HEK293 (cell line): Measurements from ENCODE around the gene TTLL9.

Source experiments
- CTCF ChIA-PET: fragments of 350-600 bp; formaldehyde crosslinking; extraction: SDS; loops from one replicate; lab custom pipeline; 2021; ENCODE audit warnings: antibody characterized with exemption; lab: Yijun Ruan, JAX
- POLR2A ChIA-PET: fragments of 300-600 bp; formaldehyde crosslinking; extraction: SDS; loops from one replicate; lab custom pipeline; 2020; ENCODE audit warnings: antibody characterized with exemption, inconsistent platforms; lab: Yijun Ruan, JAX
- H3K27ac ChIP-seq: fragments of 200-500 bp; sonication (Bioruptor generic); 2 replicates; pipeline ENCODE4 v1.5.1; 2014; ENCODE audit warnings: low read depth, low read length, control low read depth, inconsistent platforms; ENCODE audit errors: extremely low read depth
- H3K36me3 ChIP-seq, 2 experiments: fragments of 200-500 bp in 1 of 2; sonication (Bioruptor generic) in 1 of 2; 1 replicate in 1 of 2; 2 replicates in 1 of 2; pipeline ENCODE4 v1.5.1; 2014 to 2017; ENCODE audit warnings: inconsistent platforms in 2 of 2, low read length in 2 of 2; ENCODE audit not compliant: control insufficient read depth in 2 of 2, insufficient read depth in 1 of 2
- H3K4me1 ChIP-seq: fragments of 200-500 bp; sonication (Bioruptor generic); 2 replicates; pipeline ENCODE4 v1.5.1; 2014; ENCODE audit warnings: mild to moderate bottlenecking, low read length, inconsistent platforms; ENCODE audit not compliant: control insufficient read depth, insufficient read depth
- H3K4me3 ChIP-seq: 2 replicates; pipeline ENCODE4 v1.5.1; 2011; ENCODE audit warnings: low read depth, mild to moderate bottlenecking, control low read depth, low read length, moderate library complexity
- H3K9me3 ChIP-seq: fragments of 200-500 bp; sonication (Bioruptor generic); 2 replicates; pipeline ENCODE4 v1.5.1; 2014; ENCODE audit warnings: low read depth, low read length, inconsistent platforms; ENCODE audit not compliant: control insufficient read depth, insufficient read depth
- BCL11A ChIP-seq: fragments of 450-650 bp; formaldehyde crosslinking; IDR thresholded peaks from 2 replicates; pipeline ENCODE4 v1.5.1; 2016; ENCODE audit warnings: low read depth, missing biosample characterization, missing genetic modification characterization
- EGR2 ChIP-seq: fragments of 450-650 bp; formaldehyde crosslinking; IDR thresholded peaks from 2 replicates; pipeline ENCODE4 v1.5.1; 2016; ENCODE audit warnings: low read depth, missing biosample characterization, missing genetic modification characterization
- KLF1 ChIP-seq: fragments of 450-650 bp; formaldehyde crosslinking; IDR thresholded peaks from 2 replicates; pipeline ENCODE4 v1.5.1; 2016; ENCODE audit warnings: missing biosample characterization, missing genetic modification characterization
- KLF16 ChIP-seq: fragments of 450-650 bp; formaldehyde crosslinking; IDR thresholded peaks from 2 replicates; pipeline ENCODE4 v1.5.1; 2017; ENCODE audit warnings: missing biosample characterization, missing genetic modification characterization
- KLF8 ChIP-seq: fragments of 450-650 bp; formaldehyde crosslinking; IDR thresholded peaks from 2 replicates; pipeline ENCODE4 v1.5.1; 2016; ENCODE audit warnings: missing biosample characterization, missing genetic modification characterization
- SP3 ChIP-seq: fragments of 450-650 bp; formaldehyde crosslinking; IDR thresholded peaks from 2 replicates; pipeline ENCODE4 v1.5.1; 2016; ENCODE audit warnings: missing biosample characterization, missing genetic modification characterization
- TCF7L2 ChIP-seq: IDR thresholded peaks from 2 replicates; pipeline ENCODE4 v1.6.1; 2011; ENCODE audit warnings: low read depth, mild to moderate bottlenecking, inconsistent platforms, low read length, moderate library complexity, borderline replicate concordance
- ZFHX2 ChIP-seq: fragments of 450-650 bp; formaldehyde crosslinking; conservative IDR thresholded peaks from 2 replicates; pipeline ENCODE4 v1.5.1; 2016; ENCODE audit warnings: missing biosample characterization, missing genetic modification characterization
- ZIC2 ChIP-seq: fragments of 450-650 bp; formaldehyde crosslinking; IDR thresholded peaks from 2 replicates; pipeline ENCODE4 v1.5.1; 2016; ENCODE audit warnings: missing biosample characterization, missing genetic modification characterization
- ZNF146 ChIP-seq: fragments of 450-650 bp; formaldehyde crosslinking; IDR thresholded peaks from 2 replicates; pipeline ENCODE4 v1.5.1; 2016; ENCODE audit warnings: missing biosample characterization, missing genetic modification characterization
- ZNF175 ChIP-seq: fragments of 450-650 bp; formaldehyde crosslinking; IDR thresholded peaks from 2 replicates; pipeline ENCODE4 v1.5.1; 2016; ENCODE audit warnings: missing biosample characterization, missing genetic modification characterization
- ZNF302 ChIP-seq: fragments of 450-650 bp; formaldehyde crosslinking; IDR thresholded peaks from 2 replicates; pipeline ENCODE4 v1.5.1; 2016; ENCODE audit warnings: missing biosample characterization, missing genetic modification characterization, low read depth
- ZNF324 ChIP-seq: fragments of 450-650 bp; formaldehyde crosslinking; IDR thresholded peaks from 2 replicates; pipeline ENCODE4 v1.5.1; 2016; ENCODE audit warnings: missing biosample characterization, missing genetic modification characterization
- ZNF404 ChIP-seq: fragments of 450-650 bp; formaldehyde crosslinking; IDR thresholded peaks from 2 replicates; pipeline ENCODE4 v1.5.1; 2017; ENCODE audit warnings: missing biosample characterization, missing genetic modification characterization
- ZNF416 ChIP-seq: fragments of 450-650 bp; formaldehyde crosslinking; IDR thresholded peaks from 2 replicates; pipeline ENCODE4 v1.5.1; 2016; ENCODE audit warnings: missing biosample characterization, missing genetic modification characterization
- ZNF473 ChIP-seq: fragments of 450-650 bp; formaldehyde crosslinking; IDR thresholded peaks from 2 replicates; pipeline ENCODE4 v1.5.1; 2017; ENCODE audit warnings: missing biosample characterization, missing genetic modification characterization
- ZNF48 ChIP-seq: fragments of 450-650 bp; formaldehyde crosslinking; IDR thresholded peaks from 2 replicates; pipeline ENCODE4 v1.5.1; 2016; ENCODE audit warnings: missing biosample characterization, missing genetic modification characterization
- ZNF561 ChIP-seq: fragments of 450-650 bp; IDR thresholded peaks from 2 replicates; pipeline ENCODE4 v1.5.1; 2018; ENCODE audit warnings: missing biosample characterization, missing genetic modification characterization, borderline replicate concordance
- ZNF621 ChIP-seq: fragments of 450-650 bp; formaldehyde crosslinking; IDR thresholded peaks from 2 replicates; pipeline ENCODE4 v1.5.1; 2017; ENCODE audit warnings: missing biosample characterization, missing genetic modification characterization
- ZNF629 ChIP-seq: fragments of 450-650 bp; formaldehyde crosslinking; IDR thresholded peaks from 2 replicates; pipeline ENCODE4 v1.5.1; 2017; ENCODE audit warnings: missing biosample characterization, missing genetic modification characterization
- ZNF792 ChIP-seq: fragments of 450-650 bp; formaldehyde crosslinking; IDR thresholded peaks from 2 replicates; pipeline ENCODE4 v1.5.1; 2016; ENCODE audit warnings: missing biosample characterization, missing genetic modification characterization
- TF ChIP-seq, protein P1 (sequence below): fragments of 450-650 bp; formaldehyde crosslinking; IDR thresholded peaks from 2 replicates; pipeline ENCODE4 v1.5.1; 2016; ENCODE audit warnings: missing biosample characterization, missing genetic modification characterization
- TF ChIP-seq, protein P2 (sequence below): fragments of 450-650 bp; formaldehyde crosslinking; IDR thresholded peaks from 2 replicates; pipeline ENCODE4 v1.5.1; 2017; ENCODE audit warnings: missing biosample characterization, missing genetic modification characterization
- TF ChIP-seq, protein P3 (sequence below): fragments of 450-650 bp; formaldehyde crosslinking; IDR thresholded peaks from 2 replicates; pipeline ENCODE4 v1.5.1; 2017; ENCODE audit warnings: missing biosample characterization, missing genetic modification characterization

Gene TTLL9

GRCh38 chr20:31962761-31963160 lies 92.3 kb downstream of the TTLL9 start:
- ChIA-PET POLR2A (interaction anchor here (1.4 kb wide), 1 partner anchor 11 kb away, joined by 7 read pairs; the partner anchor contains the start of gene PDRG1), CTCF (no interaction called here)
- H3K27ac ChIP-seq, result no peak overlapping the region
- no peaks in the 10 kb centered on the region for H3K4me1 ChIP-seq
- H3K4me3 ChIP-seq, result no peak overlapping the region
- H3K36me3 ChIP-seq, result no peaks in the 10 kb centered on the region
- peak; percentile 43 for TF ChIP-seq ZFHX2 (tag by site-specific recombination)
- TF ChIP-seq ZNF302 (tag by site-specific recombination), result no peak
- TF ChIP-seq EGR2 (tag by site-specific recombination), result peak; percentile 27; the same call in 1 of the 2 replicates
- peak; percentile 42; the same call in 1 of the 2 replicates for TF ChIP-seq ZIC2 (tag by site-specific recombination)
- TF ChIP-seq ZNF404 (tag by site-specific recombination), result no peak
- H3K9me3 ChIP-seq, result no peaks in the 10 kb centered on the region

GRCh38 chr20:31963889-31964288 lies 93.5 kb downstream of the TTLL9 start:
- POLR2A ChIA-PET, result interaction anchor here (1.4 kb wide), 1 partner anchor 12 kb away, joined by 7 read pairs; the partner anchor contains the start of gene PDRG1
- Histone ChIP-seq H3K9me3 (no peaks in the 10 kb centered on the region), H3K36me3 (no peaks in the 10 kb centered on the region), H3K4me1 (no peaks in the 10 kb centered on the region), H3K4me3 (no peak overlapping the region), H3K27ac (no peak overlapping the region)
- TF ChIP-seq, protein P1, sequence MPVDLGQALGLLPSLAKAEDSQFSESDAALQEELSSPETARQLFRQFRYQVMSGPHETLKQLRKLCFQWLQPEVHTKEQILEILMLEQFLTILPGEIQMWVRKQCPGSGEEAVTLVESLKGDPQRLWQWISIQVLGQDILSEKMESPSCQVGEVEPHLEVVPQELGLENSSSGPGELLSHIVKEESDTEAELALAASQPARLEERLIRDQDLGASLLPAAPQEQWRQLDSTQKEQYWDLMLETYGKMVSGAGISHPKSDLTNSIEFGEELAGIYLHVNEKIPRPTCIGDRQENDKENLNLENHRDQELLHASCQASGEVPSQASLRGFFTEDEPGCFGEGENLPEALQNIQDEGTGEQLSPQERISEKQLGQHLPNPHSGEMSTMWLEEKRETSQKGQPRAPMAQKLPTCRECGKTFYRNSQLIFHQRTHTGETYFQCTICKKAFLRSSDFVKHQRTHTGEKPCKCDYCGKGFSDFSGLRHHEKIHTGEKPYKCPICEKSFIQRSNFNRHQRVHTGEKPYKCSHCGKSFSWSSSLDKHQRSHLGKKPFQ, result no peak
- TF ChIP-seq ZNF324 (tag by site-specific recombination) (no peak), KLF1 (tag by site-specific recombination) (no peak)
- CTCF ChIA-PET, result interaction anchor here (0.6 to 1.4 kb wide), 3 partner anchors 12 to 67 kb away, joined by 3 to 5 read pairs (median 4); partner anchors contain the start of gene PDRG1

GRCh38 chr20:31966991-31967655 lies 96.7 kb downstream of the TTLL9 start:
- no peaks in the 10 kb centered on the region for H3K36me3 ChIP-seq
- TF ChIP-seq TCF7L2 (no peak), ZNF416 (no peak), KLF16 (tag by site-specific recombination) (no peak), ZNF629 (tag by site-specific recombination) (no peak), ZNF621 (no peak), ZNF146 (no peak), ZNF48 (no peak), BCL11A (tag by site-specific recombination) (no peak), ZNF473 (tag by site-specific recombination) (no peak), ZNF561 (no peak), KLF8 (tag by site-specific recombination) (no peak)
- no peaks in the 10 kb centered on the region for H3K9me3 ChIP-seq
- ChIA-PET CTCF (interaction anchor here (1.3 kb wide), 1 partner anchor 15 kb away, joined by 4 read pairs; the partner anchor contains the start of gene PDRG1), POLR2A (no interaction called here)
- no peak overlapping the region for H3K4me3 ChIP-seq
- no peak overlapping the region for H3K27ac ChIP-seq
- H3K4me1 ChIP-seq, result no peaks in the 10 kb centered on the region

DNA sequence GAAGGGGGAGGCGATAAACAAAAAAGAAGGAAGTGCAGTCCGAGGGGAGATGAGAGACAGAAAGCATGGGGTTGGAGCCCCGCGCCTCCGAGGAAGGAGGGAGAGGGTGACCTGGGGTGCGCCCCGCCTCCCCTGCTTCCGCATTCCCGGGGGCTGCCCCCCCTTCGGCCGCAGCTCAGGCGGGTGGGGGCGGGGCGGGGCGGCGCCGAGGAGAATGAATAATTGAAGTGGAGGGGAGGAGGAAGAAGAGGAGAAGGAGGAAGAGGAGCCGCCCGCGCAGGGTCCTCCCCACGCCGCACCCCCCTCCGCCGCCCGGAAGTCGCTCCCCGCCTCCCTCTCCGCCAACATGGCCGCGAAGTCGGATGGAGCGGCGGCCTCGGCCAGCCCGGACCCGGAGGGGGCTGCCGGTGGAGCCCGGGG lies 97.4 kb downstream of the TTLL9 start, which contains the start of gene XKR7:
XKR7 (plus strand) TSS at position 322 of the 420 bp plus-strand sequence; CDS start at position 347, 25 bp downstream.
- peak within 1 kb of the TSS; percentile 42 for H3K4me3 ChIP-seq
- no peaks in the 10 kb centered on the region for H3K9me3 ChIP-seq
- CTCF ChIA-PET, result interaction anchor here (0.6 to 0.9 kb wide), 3 partner anchors 13 to 662 kb away, joined by 3 to 4 read pairs (median 3); partner anchors contain the start of gene PDRG1
- H3K36me3 ChIP-seq, result no peaks in the 10 kb centered on the region
- no peaks in the 10 kb centered on the region for H3K4me1 ChIP-seq
- no peak within 1 kb of the TSS for H3K27ac ChIP-seq
- POLR2A ChIA-PET, result no interaction called here
- TF ChIP-seq, protein P2, sequence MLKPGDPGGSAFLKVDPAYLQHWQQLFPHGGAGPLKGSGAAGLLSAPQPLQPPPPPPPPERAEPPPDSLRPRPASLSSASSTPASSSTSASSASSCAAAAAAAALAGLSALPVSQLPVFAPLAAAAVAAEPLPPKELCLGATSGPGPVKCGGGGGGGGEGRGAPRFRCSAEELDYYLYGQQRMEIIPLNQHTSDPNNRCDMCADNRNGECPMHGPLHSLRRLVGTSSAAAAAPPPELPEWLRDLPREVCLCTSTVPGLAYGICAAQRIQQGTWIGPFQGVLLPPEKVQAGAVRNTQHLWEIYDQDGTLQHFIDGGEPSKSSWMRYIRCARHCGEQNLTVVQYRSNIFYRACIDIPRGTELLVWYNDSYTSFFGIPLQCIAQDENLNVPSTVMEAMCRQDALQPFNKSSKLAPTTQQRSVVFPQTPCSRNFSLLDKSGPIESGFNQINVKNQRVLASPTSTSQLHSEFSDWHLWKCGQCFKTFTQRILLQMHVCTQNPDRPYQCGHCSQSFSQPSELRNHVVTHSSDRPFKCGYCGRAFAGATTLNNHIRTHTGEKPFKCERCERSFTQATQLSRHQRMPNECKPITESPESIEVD (tag by site-specific recombination), result no peak
- TF ChIP-seq SP3, result peak; percentile 74
- TF ChIP-seq ZNF792 (tag by site-specific recombination), result no peak
- peak; percentile 65 for TF ChIP-seq ZFHX2 (tag by site-specific recombination)
- no peak for TF ChIP-seq ZNF175 (tag by site-specific recombination)
- TF ChIP-seq, protein P3, sequence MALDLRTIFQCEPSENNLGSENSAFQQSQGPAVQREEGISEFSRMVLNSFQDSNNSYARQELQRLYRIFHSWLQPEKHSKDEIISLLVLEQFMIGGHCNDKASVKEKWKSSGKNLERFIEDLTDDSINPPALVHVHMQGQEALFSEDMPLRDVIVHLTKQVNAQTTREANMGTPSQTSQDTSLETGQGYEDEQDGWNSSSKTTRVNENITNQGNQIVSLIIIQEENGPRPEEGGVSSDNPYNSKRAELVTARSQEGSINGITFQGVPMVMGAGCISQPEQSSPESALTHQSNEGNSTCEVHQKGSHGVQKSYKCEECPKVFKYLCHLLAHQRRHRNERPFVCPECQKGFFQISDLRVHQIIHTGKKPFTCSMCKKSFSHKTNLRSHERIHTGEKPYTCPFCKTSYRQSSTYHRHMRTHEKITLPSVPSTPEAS (tag by site-specific recombination), result no peak
